Heart left ventricle (tissue), 13 donors: ENCODE results near the gene NSG2.

Source experiments
- POLR2A ChIP-seq, 2 donors: fragments of 450-650 bp; IDR thresholded peaks; one replicate each; pipeline ENCODE4 v1.6.1; 2017; ENCODE audit warnings: antibody characterized with exemption in 2 of 2, mild to moderate bottlenecking in 2 of 2, moderate library complexity in 2 of 2
- TF ChIP-seq, protein P1 (sequence below), 12 donors: fragments of 200-600 bp; sonication (generic) in 4 of 12; IDR thresholded peaks; one replicate each; pipeline versions ENCODE4 v1.5.0 to v1.8.0; 2018 to 2022; ENCODE audit warnings: antibody characterized with exemption in 12 of 12, mild to moderate bottlenecking in 5 of 12
- donor health status: ischemic (EF 13 %, LVEDD 7.1; RV severe dilation, severe dysfunction).
- donor health status: DM: no; HTN: yes; CAD: no.
- donor health status: DM: no; HTN: no; CAD: no.
- donor health status: ischemic (EF 25% LVEDD 6.9; RV normal size, moderate dysfunction).
- donor health status: ischemic (EF 25% LVEDD 5.7; RV mildly dilated, moderate dysfunction).
- donor health status: ischemic (EF 35%, LVEDD 5.7; RV mildly dilated, moderate dysfunction).
- donor health status: nonischemic (EF 11% LVEDD 7.7; RV severe dilation, severe dysfunction).
- donor health status: DM: yes; HTN: yes; CAD: no.
- donor health status: PGD.
- donor health status: ischemic (EF 29% LVEDD 5.4; RV normal size, mild dysfunction).
- donor health status: nonischemic (EF 23%, LVEDD 6.1; RV moderate dilation, normal function).

DNA sequence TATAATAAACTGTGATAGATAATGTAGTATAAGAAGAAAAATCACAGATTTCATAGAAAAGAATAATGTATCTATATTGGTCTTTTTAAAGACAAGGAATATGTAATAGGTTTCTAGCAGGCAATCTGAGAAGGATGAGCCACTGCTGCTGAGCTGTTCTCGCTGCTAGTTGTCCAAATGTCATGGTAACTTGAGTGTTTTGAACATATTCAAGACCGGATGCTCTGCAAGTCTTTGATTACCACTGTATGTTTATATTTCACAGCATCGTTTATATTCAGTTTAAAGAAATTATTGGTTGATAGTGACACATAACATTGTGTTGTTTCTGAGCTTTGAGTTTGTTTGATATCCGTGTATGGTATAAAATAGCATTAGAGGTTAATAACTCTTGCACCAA is 47.0 kb upstream of the NSG2 start:
- TF ChIP-seq, protein P1, sequence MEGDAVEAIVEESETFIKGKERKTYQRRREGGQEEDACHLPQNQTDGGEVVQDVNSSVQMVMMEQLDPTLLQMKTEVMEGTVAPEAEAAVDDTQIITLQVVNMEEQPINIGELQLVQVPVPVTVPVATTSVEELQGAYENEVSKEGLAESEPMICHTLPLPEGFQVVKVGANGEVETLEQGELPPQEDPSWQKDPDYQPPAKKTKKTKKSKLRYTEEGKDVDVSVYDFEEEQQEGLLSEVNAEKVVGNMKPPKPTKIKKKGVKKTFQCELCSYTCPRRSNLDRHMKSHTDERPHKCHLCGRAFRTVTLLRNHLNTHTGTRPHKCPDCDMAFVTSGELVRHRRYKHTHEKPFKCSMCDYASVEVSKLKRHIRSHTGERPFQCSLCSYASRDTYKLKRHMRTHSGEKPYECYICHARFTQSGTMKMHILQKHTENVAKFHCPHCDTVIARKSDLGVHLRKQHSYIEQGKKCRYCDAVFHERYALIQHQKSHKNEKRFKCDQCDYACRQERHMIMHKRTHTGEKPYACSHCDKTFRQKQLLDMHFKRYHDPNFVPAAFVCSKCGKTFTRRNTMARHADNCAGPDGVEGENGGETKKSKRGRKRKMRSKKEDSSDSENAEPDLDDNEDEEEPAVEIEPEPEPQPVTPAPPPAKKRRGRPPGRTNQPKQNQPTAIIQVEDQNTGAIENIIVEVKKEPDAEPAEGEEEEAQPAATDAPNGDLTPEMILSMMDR (IDR thresholded peaks at IDR 0.05): no peak
- no peak for TF ChIP-seq POLR2A (IDR thresholded peaks at IDR 0.05)
